ENCODE data around the gene APOL3. TPM values are rescaled to one million over a fixed set of nuclear protein-coding genes. Genes with fewer than 3 reads are reported as not detected.

The APOL3 gene
- polyA plus RNA-seq, 1 of the 3 experiments (the other 2 are of a cell fraction): 1.1 TPM

GRCh38 chr22:36196254-36197064 lies 35.9 kb upstream of the APOL3 start:
- no peaks in the 10 kb centered on the region for H3K9me2 ChIP-seq
- H3K9me3 ChIP-seq: no peaks in the 10 kb centered on the region
- peaks cover 10 to 45% of the 10 kb centered on the region in 2 experiments; a peak in 2 of 4 replicates for H3K4me1 ChIP-seq (ENCODE audit: control insufficient read depth in 1 of 2, insufficient read depth in 2 of 2, low read depth in 1 of 2, low read length in 1 of 2)
- no peak overlapping the region for H3K4me3 ChIP-seq (ENCODE audit: low read depth in 2 of 2, low read length in 1 of 2)
- H3K36me3 ChIP-seq (replicated peaks in 1 of 2; ENCODE audit: control insufficient read depth in 1 of 2, insufficient read depth in 2 of 2, low read length in 1 of 2): no peaks in the 10 kb centered on the region
- H2AFZ ChIP-seq (ENCODE audit: low read depth): no peak overlapping the region
- no peaks in the 10 kb centered on the region for H3K27me3 ChIP-seq (ENCODE audit: insufficient read depth)
- no peak overlapping the region for H3K4me2 ChIP-seq
- H3K9ac ChIP-seq: no peak overlapping the region
- 75% methylated on average over 6 of the region's 6 CpGs for WGBS (ENCODE audit: low lambda C conversion rate)
- peak overlapping the region in 1 of 2 experiments; percentile 87; a peak in 1 of 4 replicates for H3K27ac ChIP-seq (ENCODE audit: low read depth in 2 of 2, low read length in 1 of 2)
- no peaks in the 10 kb centered on the region for H3F3A ChIP-seq (replicated peaks; ENCODE audit: insufficient read depth)
- TF ChIP-seq ELF1 (IDR thresholded peaks at IDR 0.05): no peak
- TF ChIP-seq YY1 (IDR thresholded peaks at IDR 0.05; ENCODE audit: low read depth): no peak
- no peak for TF ChIP-seq TAF1 (IDR thresholded peaks at IDR 0.05; ENCODE audit: borderline replicate concordance, low read depth, low read length)
- TF ChIP-seq GABPA (IDR thresholded peaks at IDR 0.05; ENCODE audit: low read depth): no peak
- TF ChIP-seq, protein P1, sequence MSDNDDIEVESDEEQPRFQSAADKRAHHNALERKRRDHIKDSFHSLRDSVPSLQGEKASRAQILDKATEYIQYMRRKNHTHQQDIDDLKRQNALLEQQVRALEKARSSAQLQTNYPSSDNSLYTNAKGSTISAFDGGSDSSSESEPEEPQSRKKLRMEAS (IDR thresholded peaks at IDR 0.05; ENCODE audit: low read depth): no peak
- TF ChIP-seq RAD21 (IDR thresholded peaks at IDR 0.05; ENCODE audit: low read length): no peak
- no peak for TF ChIP-seq MEF2A (IDR thresholded peaks at IDR 0.05; ENCODE audit: borderline replicate concordance, low read depth)
- no peak for TF ChIP-seq FOSL2 (IDR thresholded peaks at IDR 0.05; ENCODE audit: borderline replicate concordance, low read depth)
- no peak for TF ChIP-seq IRF3 (IDR thresholded peaks at IDR 0.05; ENCODE audit: low read depth, low read length)
- no peak for TF ChIP-seq REST (IDR thresholded peaks at IDR 0.05; ENCODE audit: low read depth, low read length)
- no peak for TF ChIP-seq FOXJ3 (CRISPR knock-in tag; IDR thresholded peaks at IDR 0.05)
- TF ChIP-seq CHD2 (IDR thresholded peaks at IDR 0.05; ENCODE audit: low read length, partially characterized antibody): no peak
- no peak for TF ChIP-seq RFX5 (IDR thresholded peaks at IDR 0.05; ENCODE audit: low read length)
- TF ChIP-seq, protein P2, sequence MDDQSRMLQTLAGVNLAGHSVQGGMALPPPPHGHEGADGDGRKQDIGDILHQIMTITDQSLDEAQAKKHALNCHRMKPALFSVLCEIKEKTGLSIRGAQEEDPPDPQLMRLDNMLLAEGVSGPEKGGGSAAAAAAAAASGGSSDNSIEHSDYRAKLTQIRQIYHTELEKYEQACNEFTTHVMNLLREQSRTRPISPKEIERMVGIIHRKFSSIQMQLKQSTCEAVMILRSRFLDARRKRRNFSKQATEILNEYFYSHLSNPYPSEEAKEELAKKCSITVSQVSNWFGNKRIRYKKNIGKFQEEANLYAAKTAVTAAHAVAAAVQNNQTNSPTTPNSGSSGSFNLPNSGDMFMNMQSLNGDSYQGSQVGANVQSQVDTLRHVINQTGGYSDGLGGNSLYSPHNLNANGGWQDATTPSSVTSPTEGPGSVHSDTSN (IDR thresholded peaks at IDR 0.05): no peak
- H3K79me2 ChIP-seq (ENCODE audit: insufficient read depth): no peaks in the 10 kb centered on the region
- no peaks in the 10 kb centered on the region for H4K20me1 ChIP-seq (ENCODE audit: insufficient read depth)
- POLR2A ChIA-PET: interaction anchor here (0.8 to 2.0 kb wide), 2 partner anchors 42 to 112 kb away, joined by 3 to 11 read pairs; partner anchors contain the start of gene APOL2
- no peak for DNase-seq
- CTCF ChIA-PET: interaction anchor here (0.7 to 4.7 kb wide), 14 partner anchors 16 to 104 kb away, joined by 3 to 28 read pairs (median 6); partner anchors contain the start of gene APOL2

Data from SK-N-SH (cell line).